DMS79 treated with DMSO at 0.1 percent for 48 hours (cell line): ENCODE data around the gene PHACTR3.
"Not testable (repeated sequence)": the region's sequence is repeated elsewhere in the genome, so short reads cannot be mapped to it uniquely, and the experiment has no call there.

Source experiments
- DNase-seq: peaks from one replicate; lab custom pipeline; 2025; lab: John Stamatoyannopoulos, UW

PHACTR3 gene

DNA sequence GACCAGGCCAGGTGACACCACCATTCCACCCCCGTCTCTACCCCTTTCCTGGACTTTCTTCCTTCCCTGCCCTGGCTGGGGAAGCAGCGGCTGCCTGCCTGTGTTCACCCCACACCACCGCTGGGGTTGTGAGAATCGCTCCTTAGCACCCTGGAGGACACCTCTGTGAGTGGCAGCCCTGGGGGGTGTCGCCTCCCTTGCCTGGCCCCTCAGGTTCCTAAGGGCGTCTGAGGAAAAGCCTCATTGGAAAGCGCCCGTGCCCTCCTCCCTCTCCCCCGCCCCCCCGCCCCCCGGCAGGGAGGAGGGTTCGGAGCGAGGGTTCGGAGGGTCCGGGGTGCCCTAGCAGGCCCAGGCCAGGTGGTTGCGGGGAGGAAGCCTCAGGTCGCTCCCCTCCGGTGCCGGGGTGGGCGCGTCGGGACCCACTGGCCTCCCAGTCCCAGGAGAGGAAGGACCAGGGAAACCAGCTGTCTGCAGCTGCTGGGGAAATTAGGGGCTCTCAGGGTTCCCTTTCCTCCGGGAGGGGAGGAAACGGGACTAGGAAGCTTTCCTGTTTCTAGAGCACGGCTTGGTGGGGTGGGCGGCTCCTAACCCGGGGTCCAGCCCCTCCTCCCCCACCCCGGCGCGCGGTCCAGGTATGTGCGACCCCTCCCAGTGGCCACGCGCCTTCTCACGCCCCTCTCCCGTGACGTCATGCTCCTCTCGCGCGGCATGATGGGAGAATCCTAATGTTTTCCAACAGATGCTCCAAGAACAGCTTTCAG, at the start of gene PHACTR3:
PHACTR3 (plus strand) TSS at position 760 of the 761 bp plus-strand sequence. CDS start 475 bp downstream, outside the sequence.
- DNase-seq, result peak; percentile 55

DNA sequence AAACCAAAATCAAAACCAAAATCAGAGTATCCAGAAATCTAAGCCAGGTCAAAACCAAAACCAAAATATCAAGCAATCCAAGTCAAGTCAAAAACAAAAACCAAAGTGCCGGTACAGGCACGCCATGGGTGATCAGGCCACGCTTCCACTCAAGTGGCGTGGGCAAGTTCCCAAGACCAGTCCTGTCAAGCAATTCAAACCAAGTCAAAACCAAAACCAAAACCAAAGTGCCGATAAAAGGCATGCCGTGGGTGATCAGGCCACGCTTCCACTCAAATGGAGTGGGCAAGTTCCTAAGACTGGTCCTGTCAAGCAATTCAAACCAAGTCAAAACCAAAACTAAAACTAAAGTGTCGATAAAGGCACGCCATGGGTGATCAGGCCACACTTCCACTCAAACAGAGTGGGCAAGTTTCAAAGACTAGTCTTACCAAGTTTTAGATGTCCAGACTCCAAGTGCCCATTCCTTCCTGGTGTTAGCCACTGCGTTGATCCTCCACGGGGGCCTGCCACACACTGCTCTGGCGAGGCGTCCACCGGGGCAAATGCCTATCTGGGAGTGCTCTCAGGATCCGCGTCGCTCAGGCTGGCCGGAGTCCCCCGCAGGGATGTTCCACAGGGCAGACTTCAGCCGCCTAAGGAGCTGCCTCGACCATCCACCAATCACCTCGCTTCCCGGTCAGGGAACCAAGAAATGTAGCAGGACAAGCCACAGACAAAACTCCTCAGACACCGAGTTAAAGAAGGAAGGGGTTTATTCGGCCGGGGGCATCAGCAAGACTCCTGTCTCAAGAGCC, 46.4 kb upstream of the PHACTR3 start:
- not testable (repeated sequence) for DNase-seq

DNA sequence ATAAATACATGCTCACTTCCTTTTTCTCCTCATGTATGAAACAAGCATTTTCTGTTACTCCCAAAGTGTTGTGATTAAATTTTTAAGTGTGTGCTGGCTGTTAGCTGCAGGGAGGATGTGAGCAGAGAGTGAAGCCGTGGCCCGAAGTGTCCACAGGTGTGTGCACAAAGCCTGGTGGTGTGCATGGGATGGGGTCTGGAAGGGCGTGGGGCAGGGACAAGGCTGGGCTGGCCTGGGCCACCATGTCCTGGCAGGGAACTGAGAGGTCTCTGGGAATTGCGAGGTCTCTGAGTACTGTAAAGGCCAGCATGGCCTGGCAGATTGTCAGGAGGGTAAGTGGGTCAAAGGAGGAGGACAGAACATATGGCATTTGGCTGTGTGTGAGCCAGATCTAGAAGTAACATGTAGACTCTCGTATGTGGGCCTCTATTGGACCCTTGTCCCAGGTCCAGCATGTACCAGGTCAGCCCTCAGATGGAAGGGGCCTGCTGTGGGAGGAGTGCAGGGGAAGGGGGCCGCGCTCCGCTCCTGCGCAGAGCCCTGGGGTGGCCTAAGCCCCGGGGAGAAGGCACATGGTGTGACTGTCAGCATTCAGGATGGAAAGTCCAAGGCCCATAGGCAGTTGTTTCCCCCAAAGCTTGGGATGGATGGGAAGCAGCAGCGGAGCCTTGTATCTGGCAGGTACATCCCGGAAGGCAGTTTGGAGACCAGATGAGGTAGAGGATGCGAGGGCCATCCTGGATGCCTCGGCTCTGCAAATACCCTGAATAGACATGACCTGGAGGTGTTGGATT, 45.1 kb upstream of the PHACTR3 start:
- no peak for DNase-seq

DNA sequence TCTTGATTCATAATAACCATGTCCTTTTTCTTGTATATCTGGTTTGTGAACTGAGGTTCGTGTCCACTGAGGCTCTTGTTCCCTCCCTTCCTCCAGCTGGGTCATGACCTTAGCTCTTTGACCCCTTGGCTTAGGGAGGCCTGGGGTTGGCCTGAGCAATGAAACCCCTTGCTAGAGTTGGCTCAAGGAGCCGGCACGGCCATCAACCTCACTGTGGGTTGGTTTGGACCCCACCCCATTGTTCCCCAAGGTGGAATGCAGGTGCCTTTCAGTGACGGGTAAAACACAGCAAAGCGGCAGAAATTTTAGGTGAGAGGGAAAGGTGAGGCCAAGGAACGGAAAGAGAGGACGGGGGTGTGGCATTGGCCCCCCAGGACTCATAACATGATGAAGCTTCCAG, 44.5 kb upstream of the PHACTR3 start:
- no peak for DNase-seq

DNA sequence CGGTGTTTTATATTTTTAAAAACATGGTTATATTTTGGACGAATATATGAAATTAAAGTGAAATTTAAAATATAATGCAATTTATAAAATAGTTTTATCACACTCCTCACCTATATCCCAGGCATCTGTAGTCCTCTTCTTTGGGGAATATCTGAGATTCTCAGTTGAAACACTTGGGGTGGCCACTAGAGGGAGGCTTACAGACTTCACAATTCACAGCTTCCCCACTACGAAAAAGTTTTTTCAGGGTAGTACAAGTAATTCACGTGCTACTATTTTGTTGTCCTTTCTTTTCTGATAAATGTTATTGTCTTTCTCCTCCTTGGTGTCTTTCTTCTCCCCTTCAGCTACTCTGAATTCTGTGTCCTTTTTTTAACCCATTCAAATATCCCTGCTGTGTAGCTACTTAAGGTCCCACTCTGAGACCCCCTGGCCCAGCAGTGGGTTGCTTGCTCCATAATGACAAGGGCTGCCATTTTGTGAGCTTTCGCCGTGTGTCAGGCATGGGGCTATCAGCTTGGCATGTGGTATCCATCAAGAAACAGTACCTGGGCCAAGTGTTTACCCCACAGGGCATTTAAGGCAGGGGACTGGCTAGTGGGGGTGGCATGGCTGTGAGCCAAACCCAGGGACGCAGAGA, 43.6 kb upstream of the PHACTR3 start:
- no peak for DNase-seq

DNA sequence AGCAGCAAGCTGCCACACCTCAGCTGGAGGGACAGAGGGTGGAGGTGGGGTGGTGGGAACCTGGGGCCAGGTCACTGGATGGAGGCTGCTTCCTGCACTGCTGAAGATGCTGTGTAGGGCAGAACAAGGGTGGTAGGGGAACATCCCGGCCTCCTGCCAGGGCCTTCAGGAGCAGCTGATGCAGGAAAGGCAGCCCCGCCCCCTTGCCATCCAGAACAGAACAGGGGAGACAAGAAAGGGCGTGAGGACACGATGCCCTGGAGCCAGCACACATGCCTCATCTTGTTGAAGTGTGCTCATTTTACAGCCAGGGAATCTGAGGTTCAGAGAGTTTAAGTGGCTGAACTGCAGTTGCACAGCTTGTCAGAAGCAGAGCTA, 43.1 kb upstream of the PHACTR3 start:
- peak; percentile 31 for DNase-seq

DNA sequence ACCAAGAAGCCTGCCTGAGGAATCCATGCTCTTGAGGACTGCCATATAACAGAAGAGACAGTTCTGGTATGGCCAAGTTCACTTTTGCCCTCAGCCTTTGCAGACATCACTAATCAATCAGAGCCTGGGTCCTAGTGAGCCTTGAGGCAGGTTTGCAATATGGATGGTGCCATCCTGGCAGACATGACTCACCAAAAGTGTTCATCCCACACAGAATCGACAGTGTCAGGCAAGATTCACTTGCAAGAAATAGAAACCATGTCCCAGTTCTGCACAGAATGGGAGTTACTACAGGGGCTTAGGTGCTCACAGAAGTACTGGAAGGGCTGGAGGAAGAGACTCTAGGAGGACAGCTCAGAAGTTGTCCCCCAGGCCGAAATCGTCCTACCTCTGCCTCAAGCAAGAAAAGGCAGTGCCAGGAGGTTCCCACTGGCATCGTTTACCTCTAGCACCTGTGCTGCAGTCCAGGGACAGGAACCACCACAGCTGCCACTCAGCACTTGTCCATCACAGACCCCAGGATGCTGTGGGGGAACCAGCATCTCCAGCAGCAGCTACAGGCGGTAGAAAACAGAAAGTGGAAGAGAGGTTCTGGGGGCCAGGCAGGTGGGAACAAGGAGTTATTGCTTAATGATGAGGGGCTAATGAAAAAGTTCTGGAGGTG, 42.6 kb upstream of the PHACTR3 start:
- no peak for DNase-seq

DNA sequence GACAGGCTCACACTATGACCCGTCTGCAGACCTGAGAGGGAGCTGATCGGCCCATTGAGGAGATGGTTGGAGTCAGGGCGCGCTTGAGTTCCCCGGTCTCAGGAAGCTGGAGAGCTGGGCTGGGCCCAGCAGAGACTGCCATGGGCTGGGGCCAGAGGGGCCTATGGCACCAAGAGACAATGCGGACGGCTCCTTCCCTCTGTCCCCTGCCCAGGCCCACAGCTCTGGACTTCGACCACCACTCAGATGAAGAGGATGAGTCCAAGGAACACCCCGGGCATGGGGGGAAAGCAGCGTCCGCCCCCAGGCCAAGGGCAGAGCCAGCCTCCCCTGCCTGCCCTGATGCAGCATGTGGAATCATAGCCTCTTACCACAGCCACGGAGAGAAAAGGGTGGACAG, 40.2 kb upstream of the PHACTR3 start:
- no peak for DNase-seq

DNA sequence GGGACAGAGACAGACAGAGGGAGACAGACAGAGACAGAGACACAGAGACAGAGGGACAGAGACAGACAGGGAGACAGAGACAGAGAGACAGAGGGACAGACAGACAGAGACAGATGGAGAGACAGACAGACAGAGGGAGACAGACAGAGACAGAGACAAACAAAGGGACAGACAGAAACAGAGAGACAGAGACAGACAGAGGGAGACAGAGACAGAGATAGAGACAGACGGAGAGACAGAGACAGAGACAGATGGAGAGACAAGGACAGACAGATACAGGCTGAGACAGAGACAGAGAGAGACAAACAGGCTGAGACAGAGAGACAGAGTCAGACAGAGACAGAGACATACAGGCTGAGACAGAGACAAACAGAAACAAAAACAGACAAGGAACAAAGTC, 39.4 kb upstream of the PHACTR3 start:
- DNase-seq, result no peak

DNA sequence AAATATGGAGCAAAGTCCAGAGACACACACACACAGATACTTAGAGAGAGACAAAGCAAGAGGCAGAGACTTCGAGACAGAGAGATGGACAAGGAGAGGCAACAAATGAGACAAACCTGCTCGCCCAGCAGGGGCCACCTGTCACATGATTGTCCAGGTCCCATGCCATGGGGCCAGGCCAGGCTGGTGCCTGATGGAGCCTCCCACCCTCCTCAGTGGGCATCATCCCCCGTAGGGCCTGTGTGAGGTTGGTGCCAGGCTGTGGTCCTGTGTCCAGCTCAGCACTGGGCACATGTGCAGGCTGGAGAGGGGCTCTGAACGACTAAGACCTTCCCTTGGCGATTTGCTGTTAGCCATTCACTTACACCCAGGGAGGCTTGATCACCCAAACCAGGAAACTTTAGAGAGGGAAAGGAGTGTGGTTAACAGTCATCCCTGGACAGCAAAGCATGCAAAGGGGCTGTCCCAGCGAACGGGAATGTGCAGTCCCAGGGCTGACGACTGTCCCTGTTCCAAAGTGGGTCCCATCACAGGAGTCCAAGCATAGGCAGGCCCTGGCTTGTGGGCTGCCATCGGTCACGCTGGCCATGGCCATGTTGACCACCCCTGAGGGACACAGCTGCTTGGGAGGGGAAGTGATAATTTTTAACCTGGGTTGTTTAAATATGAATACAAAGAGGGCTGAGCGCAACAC, 38.4 kb upstream of the PHACTR3 start:
- DNase-seq, result no peak

DNA sequence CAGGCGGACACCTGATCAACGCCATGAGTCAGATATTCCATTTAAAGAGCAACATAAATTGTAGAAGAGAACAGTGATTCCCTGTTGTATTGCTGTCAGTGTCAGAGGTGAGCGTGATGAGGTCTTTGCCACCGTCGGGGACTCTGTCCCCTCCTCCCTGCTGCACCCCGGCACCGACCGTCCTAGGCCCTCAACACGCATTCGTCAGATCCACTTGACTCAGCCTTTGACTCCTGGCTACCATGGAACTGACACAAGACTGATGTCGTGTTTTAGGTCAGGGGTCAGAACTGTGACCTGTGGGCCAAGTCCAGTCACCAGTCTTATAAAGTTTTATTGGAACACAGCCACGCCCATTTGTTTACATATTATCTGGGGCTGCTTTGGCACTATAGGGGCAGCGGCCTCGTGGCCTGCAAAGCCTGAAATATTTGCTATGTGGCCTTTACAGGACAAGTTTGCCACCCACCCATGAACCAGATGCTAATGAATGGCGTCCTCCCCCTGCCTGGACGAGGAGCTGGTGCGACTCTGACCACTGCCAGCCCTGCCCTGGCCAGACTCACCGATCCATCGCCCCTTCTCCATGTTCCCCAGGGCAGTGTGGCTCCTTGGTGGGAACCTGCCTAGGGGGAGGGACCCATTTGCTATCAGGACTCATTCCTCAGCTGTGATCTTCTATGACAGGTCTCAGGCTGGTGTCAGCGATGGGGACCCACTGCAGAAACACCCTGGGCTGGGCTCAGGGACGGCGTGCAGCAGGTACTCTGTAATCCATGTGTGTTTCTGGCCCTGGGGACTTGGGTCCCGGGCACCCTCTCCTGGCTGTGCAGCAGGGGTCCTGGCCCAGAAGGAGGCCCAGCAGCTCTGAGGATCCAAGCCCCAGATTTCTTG, 37.5 kb upstream of the PHACTR3 start:
- no peak for DNase-seq

DNA sequence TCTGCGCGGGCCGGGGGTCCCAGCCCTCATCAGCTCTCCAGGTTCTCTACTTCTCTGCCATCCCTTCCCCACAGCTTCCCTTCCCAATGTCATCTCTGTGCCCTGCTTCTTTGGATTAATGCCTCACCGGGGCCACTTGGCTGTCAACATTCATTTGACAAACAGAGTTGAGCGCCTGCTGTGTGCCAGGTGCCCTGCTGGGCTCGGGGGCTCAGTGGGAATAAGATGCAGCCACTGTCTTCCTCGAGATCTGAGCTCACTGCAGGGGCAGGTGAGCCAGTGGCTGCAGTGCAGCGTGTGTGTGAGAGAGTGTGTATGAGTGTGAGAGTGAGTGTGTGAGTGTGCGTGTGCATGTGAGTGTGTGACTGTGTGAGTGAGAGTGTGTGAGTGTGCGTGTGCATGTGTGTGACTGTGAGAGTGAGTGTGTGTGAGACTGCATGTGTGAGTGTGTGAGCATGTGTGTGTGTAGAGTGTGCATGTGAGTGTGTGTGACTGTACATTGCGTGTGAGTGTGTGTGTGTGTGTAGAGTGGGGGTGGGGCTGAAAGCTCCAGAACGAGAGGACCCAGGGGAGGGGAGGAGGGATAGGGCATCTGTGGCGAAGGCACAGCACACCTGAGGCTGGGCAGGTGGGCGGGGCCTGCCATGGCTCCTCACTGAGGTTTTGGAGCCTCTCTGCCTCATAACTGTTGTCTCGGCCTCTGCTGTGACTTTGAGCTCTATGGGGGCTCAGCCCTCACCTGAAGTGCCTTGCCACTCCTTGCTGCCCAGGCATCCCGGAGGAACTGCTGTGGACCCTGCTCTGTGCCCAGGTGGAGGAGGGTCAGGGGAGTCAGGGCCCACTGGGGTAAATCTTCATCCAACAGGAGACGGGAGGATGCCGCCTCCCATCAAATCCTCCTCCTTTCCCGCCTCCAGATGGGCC, 36.5 kb upstream of the PHACTR3 start:
- no peak for DNase-seq

DNA sequence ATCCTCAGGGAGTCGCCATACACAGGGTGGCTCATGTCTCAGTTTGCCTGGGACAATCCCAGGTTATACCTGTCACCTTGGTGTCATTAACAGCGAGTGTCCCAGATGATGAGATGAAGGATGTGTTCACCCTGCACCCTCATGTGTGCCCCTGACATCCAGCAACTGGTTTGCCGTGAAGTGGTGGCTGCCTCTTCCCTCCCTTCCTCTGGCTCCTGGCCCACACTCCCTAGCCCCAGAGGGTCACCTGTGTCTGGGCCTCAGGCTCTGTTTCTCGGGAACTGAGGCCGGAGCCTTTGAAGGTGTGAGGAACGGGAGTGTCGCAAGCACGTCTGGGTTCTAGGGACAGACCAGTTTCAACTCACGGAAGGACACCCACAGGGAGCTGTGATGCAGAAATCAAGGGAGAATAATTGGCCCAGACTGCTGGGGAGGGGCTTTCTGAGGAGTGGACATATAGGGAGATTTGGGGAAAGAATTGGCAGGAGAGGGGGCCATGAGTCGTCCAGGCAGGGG, 35.8 kb upstream of the PHACTR3 start:
- DNase-seq, result no peak

DNA sequence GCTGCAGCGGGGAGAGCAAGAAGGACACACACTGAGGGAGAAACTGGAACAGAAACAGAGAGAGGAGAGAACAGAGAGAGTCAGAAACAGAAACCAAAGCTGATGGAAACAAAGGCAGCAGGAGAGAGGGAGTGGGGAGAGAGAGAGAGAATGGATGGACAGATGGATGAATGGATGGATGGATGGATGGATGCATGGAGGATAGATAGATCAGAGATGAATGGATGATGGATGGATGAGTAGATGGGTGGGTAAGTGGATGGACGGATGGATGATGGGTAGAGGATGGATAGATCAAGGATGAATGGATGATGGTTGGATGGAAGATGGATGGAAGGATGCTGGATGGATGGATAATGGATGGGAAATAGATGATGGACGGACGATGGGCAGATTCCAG, 35.0 kb upstream of the PHACTR3 start:
- no peak for DNase-seq

DNA sequence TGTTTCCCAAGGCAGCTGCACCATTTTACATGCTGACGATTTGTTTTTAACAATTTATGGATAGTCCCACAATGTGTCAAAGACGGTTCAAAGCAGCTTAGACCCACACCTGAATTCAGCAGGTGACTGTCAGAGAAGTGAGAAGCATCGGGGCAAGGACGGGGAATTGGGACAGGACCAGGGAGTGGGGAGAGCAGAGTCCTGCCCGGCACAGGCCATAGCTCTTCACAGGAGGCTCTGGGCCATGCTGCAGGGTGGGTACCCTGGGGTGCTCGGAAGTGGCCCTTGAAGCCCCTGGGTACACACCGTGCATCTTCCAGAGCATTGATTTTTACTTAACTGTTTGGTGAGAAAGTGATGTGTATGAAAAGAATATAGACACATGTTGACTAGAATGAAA, 33.2 kb upstream of the PHACTR3 start:
- no peak for DNase-seq

DNA sequence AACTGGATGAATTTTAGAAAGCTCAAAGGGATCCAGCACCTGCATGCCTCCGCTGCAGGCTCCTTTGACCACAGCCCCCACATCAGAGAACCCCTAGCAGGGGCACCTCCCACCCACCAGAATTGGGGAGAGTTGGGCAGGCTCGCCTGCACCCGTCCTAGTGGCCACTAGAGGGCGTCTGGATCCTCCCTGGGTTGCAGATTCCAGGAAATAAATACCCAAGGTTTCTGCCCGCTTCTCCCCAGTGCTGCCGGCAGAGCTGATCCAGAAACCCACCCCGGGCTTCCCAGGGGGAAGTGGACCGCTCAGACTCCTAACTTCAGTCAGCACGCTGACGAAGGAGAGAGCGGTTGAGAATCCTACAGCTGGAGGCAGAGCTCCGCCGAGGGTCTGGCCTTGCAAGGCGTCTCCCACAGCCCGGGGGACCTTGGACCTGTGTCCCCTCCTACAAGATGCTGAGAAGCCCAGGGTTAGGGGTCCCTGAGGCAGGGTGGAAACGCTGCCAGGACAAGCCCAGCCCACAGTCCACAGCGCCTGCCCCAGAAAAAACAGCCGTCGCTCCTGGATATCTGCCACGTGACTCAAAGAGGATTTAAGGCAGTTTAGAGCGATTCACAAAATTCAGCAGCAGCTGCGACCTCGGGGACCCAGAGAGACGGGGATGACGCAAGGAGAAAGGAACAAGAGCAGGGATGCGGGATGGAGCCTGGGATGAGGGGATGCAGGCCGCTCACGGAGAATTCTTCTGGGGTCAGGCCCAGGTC, 32.6 kb upstream of the PHACTR3 start:
- peak; percentile 76 for DNase-seq

DNA sequence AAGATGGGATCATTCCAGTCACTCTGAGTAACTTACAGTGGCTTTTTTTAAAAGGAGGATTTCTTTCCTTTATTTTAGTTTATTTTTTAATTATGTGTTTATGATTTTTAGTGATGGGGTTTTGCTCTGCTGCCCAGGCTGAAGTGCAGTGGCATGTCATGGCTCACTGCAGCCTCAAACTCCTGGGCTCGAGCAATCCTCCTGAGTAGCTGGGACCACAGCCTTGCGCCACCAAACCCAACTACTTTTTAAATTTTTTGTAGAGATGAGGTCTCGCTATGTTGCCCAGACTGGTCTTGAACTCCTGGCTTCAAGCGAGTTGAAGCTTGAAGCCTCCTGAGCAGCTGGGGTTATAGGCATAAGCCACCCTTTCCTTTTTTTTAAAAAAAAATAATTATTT, 31.8 kb upstream of the PHACTR3 start:
- no peak for DNase-seq

DNA sequence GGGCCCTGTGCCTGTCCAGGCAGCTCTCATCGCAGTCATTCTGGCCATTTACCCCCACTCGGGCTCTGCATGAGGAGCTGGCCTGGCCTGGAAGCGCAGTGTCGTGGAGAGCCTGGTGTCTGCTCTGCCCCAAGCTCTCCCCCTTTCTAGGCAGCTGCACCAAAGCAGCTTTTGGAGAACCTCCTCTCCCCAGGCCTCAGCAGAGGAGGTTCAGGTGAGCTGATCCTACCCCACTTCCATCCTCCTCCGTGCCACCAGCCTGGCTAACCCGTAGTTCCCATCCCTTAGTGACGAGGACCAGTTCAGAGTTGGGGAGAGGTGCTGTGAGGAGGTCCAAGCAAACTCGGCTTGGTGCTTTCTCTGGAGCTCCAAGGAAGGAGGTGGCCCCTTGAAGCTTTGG, 30.5 kb upstream of the PHACTR3 start:
- no peak for DNase-seq
